K562 (cell line): ENCODE measurements around the gene NUP210. TPM values are rescaled to one million over a fixed set of nuclear protein-coding genes. Genes with fewer than 3 reads are reported as not detected.

ENCODE experiments used
- BRD9 ChIP-seq: fragments of 450-650 bp; IDR thresholded peaks from 2 replicates; pipeline ENCODE4 v1.6.1; 2018; ENCODE audit warnings: low read depth; ENCODE audit not compliant: partially characterized antibody
- CHAMP1 ChIP-seq: fragments of 450-650 bp; IDR thresholded peaks from 2 replicates; pipeline ENCODE4 v1.6.1; 2016; ENCODE audit warnings: mild to moderate bottlenecking
- CHCHD3 ChIP-seq: fragments of 250-450 bp; sonication (Bioruptor Pico); IDR thresholded peaks from 2 replicates; pipeline ENCODE4 v2.1.2; 2022; ENCODE audit warnings: mild to moderate bottlenecking
- FOXK2 ChIP-seq, 2 experiments: fragments of 450-650 bp; IDR thresholded peaks in 1 of 2; conservative IDR thresholded peaks in 1 of 2; 2 replicates each; pipeline ENCODE4 v1.6.1; 2016; ENCODE audit warnings: low read depth in 2 of 2, mild to moderate bottlenecking in 1 of 2
- HDAC1 ChIP-seq, 2 experiments: fragments of 450-650 bp; IDR thresholded peaks; 2 replicates each; pipeline ENCODE4 v1.6.1; 2016 to 2017; ENCODE audit warnings: inconsistent platforms in 1 of 2, mild to moderate bottlenecking in 1 of 2, moderate library complexity in 1 of 2
- HINFP ChIP-seq: fragments of 450-650 bp; conservative IDR thresholded peaks from 2 replicates; pipeline ENCODE4 v1.6.1; 2016; ENCODE audit warnings: missing genetic modification characterization, low read depth, mild to moderate bottlenecking, control low read depth, missing compliant biosample characterization
- NKRF ChIP-seq: fragments of 450-650 bp; IDR thresholded peaks from 2 replicates; pipeline ENCODE4 v1.6.1; 2016; ENCODE audit warnings: borderline replicate concordance
- NR2F6 ChIP-seq: fragments of 450-650 bp; formaldehyde crosslinking; IDR thresholded peaks from 2 replicates; pipeline ENCODE4 v1.4.0; 2020; ENCODE audit warnings: mild to moderate bottlenecking
- PTRF ChIP-seq: fragments of 450-650 bp; IDR thresholded peaks from 2 replicates; pipeline ENCODE4 v1.6.1; 2016; ENCODE audit warnings: mild to moderate bottlenecking, missing genetic modification characterization, missing compliant biosample characterization
- TEAD4 ChIP-seq, 2 experiments: sonication (generic) in 1 of 2; formaldehyde crosslinking in 1 of 2; IDR thresholded peaks; 2 replicates each; pipeline versions ENCODE4 v1.6.1 to v1.8.0; 2012 to 2022; ENCODE audit warnings: borderline replicate concordance in 1 of 2, inconsistent platforms in 1 of 2, low read length in 1 of 2, mild to moderate bottlenecking in 1 of 2, missing genetic modification reagents in 1 of 2
- TOE1 ChIP-seq, 2 experiments: fragments of 450-650 bp in 1 of 2; sonication (generic) in 1 of 2; formaldehyde crosslinking in 1 of 2; IDR thresholded peaks; 2 replicates each; pipeline versions ENCODE4 v1.7.1 to v1.8.0; 2016 to 2022; ENCODE audit warnings: borderline replicate concordance in 2 of 2, mild to moderate bottlenecking in 2 of 2, antibody characterized with exemption in 1 of 2, inconsistent platforms in 1 of 2, low read depth in 1 of 2, missing genetic modification reagents in 1 of 2, moderate library complexity in 1 of 2
- U2AF1 ChIP-seq: fragments of 200-400 bp; formaldehyde crosslinking; optimal IDR thresholded peaks from 2 replicates; pipeline ENCODE3; 2017; ENCODE audit warnings: mild to moderate bottlenecking, low read depth, low read length, moderate library complexity
- USF1 ChIP-seq: sonication (generic); formaldehyde crosslinking; IDR thresholded peaks from 2 replicates; pipeline ENCODE4 v1.9.0; 2022; ENCODE audit warnings: mild to moderate bottlenecking, missing genetic modification reagents
- ZFP36 ChIP-seq: fragments of 150-350 bp; IDR thresholded peaks from 2 replicates; pipeline ENCODE4 v1.6.1; 2018; ENCODE audit warnings: low read length, low read depth; ENCODE audit not compliant: partially characterized antibody
- ZNF217 ChIP-seq: sonication (generic); formaldehyde crosslinking; IDR thresholded peaks from 2 replicates; pipeline ENCODE4 v1.8.0; 2022; ENCODE audit warnings: mild to moderate bottlenecking, missing genetic modification reagents
- ZNF583 ChIP-seq: fragments of 250-450 bp; sonication (Bioruptor Pico); IDR thresholded peaks from 2 replicates; pipeline ENCODE4 v1.4.0; 2020
- polyA plus RNA-seq, 8 experiments: library from polyadenylated mRNA; depleted of rRNA in 4 of 8; stranded (reverse) in 5 of 8; unstranded in 3 of 8; fragments of >200 nt; fragmentation: Nextera tagmentation in 2 of 8; fragmentation: Illumina TruSeq in 1 of 8; extraction: Ambion mirVana in 2 of 8; extraction: Trizol in 1 of 8; gene quantifications; 2 replicates each; pipeline versions ENCODE4 v1.2.1 to v1.2.3, GENCODE V29; 2011 to 2014; ENCODE audit warnings: inconsistent platforms in 1 of 8, missing spikeins in 1 of 8
- total RNA-seq, 7 experiments: library from RNA; depleted of rRNA in 6 of 7; stranded (reverse); fragments of >200 nt in 6 of 7; fragmentation: Illumina TruSeq in 2 of 7; extraction: Trizol in 2 of 7; gene quantifications; 2 replicates each; pipeline versions ENCODE4 v1.2.1 to v1.2.3, GENCODE V29; 2011 to 2021; ENCODE audit warnings: low replicate concordance in 1 of 7

NUP210 gene
- total and polyA plus RNA-seq, 9 of the 15 experiments (the other 6 are each of a cell fraction or from before 2014, with no cell fraction given) = 1.2 to 138 (median 44.0) TPM

GRCh38 chr3:13420831-13421765 is 976 bp upstream of the NUP210 start (continued):
- peak; percentile 77 for TF ChIP-seq USF1 (CRISPR knock-in tag)
- no peak for TF ChIP-seq ZNF217
- TF ChIP-seq TEAD4 (IDR thresholded peaks at IDR 0.05; ENCODE audit: low read length) = peak; percentile 32; the same call in 1 of the 2 replicates
- TF ChIP-seq TEAD4 (CRISPR knock-in tag; IDR thresholded peaks at IDR 0.05; ENCODE audit: borderline replicate concordance) = no peak
- peak; percentile 52; the same call in 1 of the 2 replicates for TF ChIP-seq NKRF
- TF ChIP-seq PTRF (tag) = peak; percentile 34; the same call in 1 of the 2 replicates
- TF ChIP-seq U2AF1 = no peak
- TF ChIP-seq HDAC1 (IDR thresholded peaks at IDR 0.05) = peak in 1 of 2 experiments; percentile 72; a peak in 2 of 4 replicates
- TF ChIP-seq FOXK2 (conservative IDR thresholded peaks at IDR 0.05 in 1 of 2, IDR thresholded peaks at IDR 0.05 in 1 of 2; ENCODE audit: low read depth in 2 of 2) = peak in 1 of 2 experiments; percentile 70; a peak in 1 of 4 replicates
- TF ChIP-seq HINFP = no peak
- no peak for TF ChIP-seq NR2F6 (CRISPR knock-in tag)
- no peak for TF ChIP-seq CHAMP1
- TF ChIP-seq BRD9 = peak; percentile 26
- no peak for TF ChIP-seq ZNF583 (CRISPR knock-in tag)
- peak; percentile 87 for TF ChIP-seq ZFP36
- TF ChIP-seq TOE1 (IDR thresholded peaks at IDR 0.05; ENCODE audit: borderline replicate concordance) = peak; percentile 81
- TF ChIP-seq TOE1 (CRISPR knock-in tag; IDR thresholded peaks at IDR 0.05; ENCODE audit: borderline replicate concordance, low read depth) = no peak
- no peak; the same call in 1 of the 2 replicates for TF ChIP-seq CHCHD3 (CRISPR knock-in tag)
